Measurements from ENCODE around the gene TCAF1. TPM values are rescaled to one million over a fixed set of nuclear protein-coding genes. Genes with fewer than 3 reads are reported as not detected.
A peak's percentile ranks its signal among the peaks of the same experiment; 100 is the strongest.

The TCAF1 gene
- total RNA-seq, 2 experiments from 2014 or later: 8.6 to 9.0 TPM

DNA sequence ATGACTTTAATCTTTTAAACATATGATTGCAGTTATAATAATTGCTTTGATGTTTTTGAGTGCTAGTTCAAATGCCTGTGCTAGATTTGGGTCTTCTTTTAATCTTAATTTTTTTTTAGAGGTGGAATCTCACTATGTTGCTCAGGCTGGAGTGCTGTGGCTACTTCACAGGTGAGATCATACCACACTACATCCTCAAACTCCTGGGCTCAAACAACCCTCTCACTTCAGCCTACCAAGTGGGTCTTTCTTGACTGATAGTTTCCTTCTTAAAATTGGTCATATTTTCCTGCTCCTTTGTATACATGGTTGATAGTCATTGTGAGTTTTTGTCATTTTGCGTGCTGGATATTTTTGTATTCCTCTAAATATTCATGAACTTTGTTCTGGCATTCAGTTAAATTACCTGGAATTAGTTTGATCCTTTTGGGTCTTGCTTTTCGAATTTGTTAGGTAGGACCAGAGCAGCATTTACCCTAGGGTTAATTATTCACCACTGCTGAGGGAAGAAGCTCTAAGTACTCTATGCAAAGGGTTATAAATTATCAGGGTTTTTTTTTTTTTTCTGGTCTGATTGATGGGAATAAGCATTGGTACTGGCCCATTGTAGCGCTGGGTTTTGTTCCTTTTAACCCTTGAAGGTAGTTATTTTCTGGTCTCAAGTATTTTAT is 12.1 kb upstream of the TCAF1 start:
- Mint-ChIP-seq H3K4me1 (peaks cover 21% of the 10 kb centered on the region), H3K4me3 (no peak overlapping the region), H3K27ac (no peak overlapping the region)

DNA sequence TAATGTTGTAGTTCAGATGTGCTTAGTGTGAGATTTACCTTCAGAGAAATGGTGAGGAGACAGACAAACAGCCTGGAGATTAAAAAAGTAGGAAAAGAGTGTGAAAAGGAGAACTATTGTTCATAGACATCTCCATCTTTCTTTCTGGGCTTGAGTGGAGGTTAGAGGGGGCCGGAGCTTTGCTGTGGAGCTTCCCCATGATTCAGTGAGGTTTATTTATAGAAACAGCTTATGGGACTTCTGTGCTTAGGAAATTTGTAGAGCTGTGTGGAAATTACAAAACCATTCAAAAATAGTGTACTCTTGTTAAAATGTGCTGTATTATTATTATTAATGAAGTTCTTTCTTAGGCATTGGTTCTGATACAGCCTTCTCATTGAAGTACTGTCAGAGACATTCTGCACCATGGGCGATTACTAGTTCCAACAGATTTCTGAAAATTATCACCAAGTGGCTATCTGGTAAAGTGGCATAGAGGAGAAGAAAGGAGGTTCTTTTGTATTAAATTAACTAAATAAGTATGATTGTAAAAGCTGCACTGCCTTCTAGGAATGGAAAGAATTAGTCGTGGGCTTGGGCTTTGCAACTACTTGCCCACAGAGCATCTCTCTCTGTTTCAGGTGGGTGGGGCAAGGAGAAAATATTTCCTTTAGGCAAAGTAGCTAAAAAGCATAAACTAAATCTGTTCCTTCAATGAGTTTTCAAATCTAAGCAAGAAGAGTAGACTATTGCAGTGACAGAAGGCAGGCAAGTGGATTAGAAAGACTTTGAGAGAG is 8.7 kb upstream of the TCAF1 start:
- DNase-seq: no peak
- Mint-ChIP-seq H3K27me3 (peaks cover 16% of the 10 kb centered on the region), H3K9me3 (no peaks in the 10 kb centered on the region), H3K4me3 (no peak overlapping the region), H3K36me3 (no peaks in the 10 kb centered on the region), H3K4me1 (peaks cover 32% of the 10 kb centered on the region), H3K27ac (no peak overlapping the region)

More for the DNA sequence above, 12.1 kb upstream of the TCAF1 start:
- Mint-ChIP-seq H3K36me3 (no peaks in the 10 kb centered on the region), H3K9me3 (no peaks in the 10 kb centered on the region), H3K27me3 (peaks cover 27% of the 10 kb centered on the region)
- DNase-seq: no peak

DNA sequence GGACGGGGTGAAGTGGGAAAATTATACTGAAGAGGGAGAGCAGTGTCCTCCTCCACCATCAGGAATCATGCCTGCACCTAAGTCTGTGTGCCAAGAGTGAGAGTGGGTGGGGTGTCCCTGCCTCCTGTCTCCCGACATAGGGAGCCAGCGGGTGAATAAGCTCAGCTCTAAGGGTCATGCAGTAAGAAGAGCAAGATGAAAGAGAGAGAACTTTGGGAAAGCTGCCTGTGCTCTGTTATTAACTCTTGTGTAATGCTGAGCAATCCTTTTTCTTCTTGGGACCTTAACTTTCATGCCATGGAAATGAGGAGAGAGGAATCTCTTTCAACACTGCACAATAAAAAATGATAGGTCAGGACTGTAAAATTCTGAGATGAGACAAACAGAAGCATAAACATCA is 7.9 kb upstream of the TCAF1 start:
- DNase-seq: no peak
- H3K4me1 Mint-ChIP-seq: peaks cover 36% of the 10 kb centered on the region
- no peak overlapping the region for H3K27ac Mint-ChIP-seq
- H3K36me3 Mint-ChIP-seq: no peaks in the 10 kb centered on the region
- peaks cover 16% of the 10 kb centered on the region for H3K27me3 Mint-ChIP-seq
- no peak overlapping the region for H3K4me3 Mint-ChIP-seq
- no peaks in the 10 kb centered on the region for H3K9me3 Mint-ChIP-seq

DNA sequence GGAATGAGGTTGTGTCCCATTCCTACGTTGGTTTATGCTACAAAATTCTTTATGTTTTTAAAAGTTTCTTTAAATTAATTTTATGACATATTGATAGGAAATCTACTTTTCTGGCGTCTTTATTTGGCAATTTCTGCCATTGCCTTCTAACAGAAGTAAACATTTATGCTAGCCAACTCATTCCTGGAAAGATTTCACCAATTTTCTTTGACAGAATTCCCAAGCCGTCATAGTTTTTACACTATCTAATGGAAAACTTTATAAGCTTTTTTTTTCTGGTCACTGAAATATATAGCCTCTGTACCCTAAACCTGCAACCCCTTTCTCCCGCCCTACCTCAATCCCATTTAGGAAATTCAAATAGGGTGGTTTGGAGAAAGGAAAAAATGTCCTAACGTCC is 6.1 kb upstream of the TCAF1 start:
- Mint-ChIP-seq H3K4me3 (no peak overlapping the region), H3K4me1 (peaks cover 26% of the 10 kb centered on the region), H3K36me3 (no peaks in the 10 kb centered on the region), H3K9me3 (no peaks in the 10 kb centered on the region), H3K27me3 (peaks cover 10% of the 10 kb centered on the region), H3K27ac (no peak overlapping the region)
- no peak for DNase-seq

DNA sequence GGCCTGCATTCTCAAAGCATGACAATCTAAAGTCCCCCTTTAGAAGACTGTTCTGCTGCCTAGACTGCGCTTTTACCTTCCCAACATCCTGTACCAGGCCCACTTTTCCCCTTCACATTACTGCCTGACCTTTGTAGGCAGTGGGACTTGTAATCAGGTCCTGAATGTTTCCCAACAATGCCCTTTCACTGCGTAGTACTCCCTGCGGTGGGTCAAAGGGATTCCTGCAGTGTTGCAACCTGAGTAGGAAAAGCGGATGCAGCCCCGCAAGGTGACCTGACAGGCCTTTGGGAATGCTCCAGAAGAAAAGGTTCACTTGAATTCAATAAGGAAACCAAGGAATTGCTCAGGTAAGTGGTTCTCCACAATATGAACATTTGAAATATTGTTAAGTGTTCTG is 4.9 kb upstream of the TCAF1 start:
- no peaks in the 10 kb centered on the region for H3K9me3 Mint-ChIP-seq
- H3K36me3 Mint-ChIP-seq: no peaks in the 10 kb centered on the region
- no peak overlapping the region for H3K4me3 Mint-ChIP-seq
- H3K4me1 Mint-ChIP-seq: peaks cover 27% of the 10 kb centered on the region
- peaks cover 10% of the 10 kb centered on the region for H3K27me3 Mint-ChIP-seq
- peak overlapping the region; percentile 68 for H3K27ac Mint-ChIP-seq
- no peak for DNase-seq

DNA sequence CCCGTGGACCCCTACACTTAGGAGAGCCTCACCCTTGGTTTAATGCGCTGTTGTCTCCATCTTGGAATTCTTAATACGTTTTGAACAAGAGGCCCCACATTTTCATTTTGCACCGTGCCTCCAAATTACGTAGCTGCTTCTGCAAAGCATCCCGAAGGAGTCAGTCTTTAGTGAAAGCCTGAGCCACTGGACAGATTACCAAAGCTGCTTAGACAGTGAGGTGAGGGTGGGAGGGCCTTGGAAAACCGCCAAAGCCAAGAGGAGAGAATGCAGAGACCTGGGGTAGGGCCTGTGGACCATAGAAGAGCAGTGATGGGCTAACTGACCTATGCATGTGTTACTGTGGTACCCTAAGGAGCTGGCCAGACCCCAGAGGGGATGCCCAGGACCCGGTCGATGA is 4.2 kb upstream of the TCAF1 start:
- no peak for DNase-seq
- Mint-ChIP-seq H3K36me3 (no peaks in the 10 kb centered on the region), H3K4me1 (peaks cover 28% of the 10 kb centered on the region), H3K27me3 (peaks cover 10% of the 10 kb centered on the region), H3K27ac (no peak overlapping the region), H3K4me3 (no peak overlapping the region), H3K9me3 (no peaks in the 10 kb centered on the region)

DNA sequence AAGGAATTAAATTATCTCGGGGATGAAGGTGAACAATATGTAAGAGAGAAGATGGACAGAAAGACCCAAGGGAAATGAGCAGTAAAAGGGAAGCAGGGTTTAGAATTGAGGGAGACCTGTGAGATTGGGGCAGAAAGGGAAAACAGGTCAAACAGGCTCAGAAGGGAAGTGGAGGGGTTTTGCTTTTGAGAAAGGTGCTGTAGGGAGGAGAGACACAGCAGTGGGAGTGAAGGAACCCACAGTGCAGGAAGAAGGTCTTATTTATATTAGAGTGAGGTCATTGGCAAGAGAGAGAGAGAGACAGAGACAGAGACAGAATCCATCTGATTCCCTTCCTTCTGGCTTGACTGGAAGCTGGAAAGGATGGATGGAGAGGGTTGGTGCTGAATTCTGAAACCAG is 3.5 kb upstream of the TCAF1 start:
- Mint-ChIP-seq H3K4me3 (no peak overlapping the region), H3K27ac (no peak overlapping the region), H3K36me3 (no peaks in the 10 kb centered on the region), H3K4me1 (peaks cover 27% of the 10 kb centered on the region), H3K27me3 (peaks cover 10% of the 10 kb centered on the region), H3K9me3 (no peaks in the 10 kb centered on the region)
- DNase-seq: no peak

DNA sequence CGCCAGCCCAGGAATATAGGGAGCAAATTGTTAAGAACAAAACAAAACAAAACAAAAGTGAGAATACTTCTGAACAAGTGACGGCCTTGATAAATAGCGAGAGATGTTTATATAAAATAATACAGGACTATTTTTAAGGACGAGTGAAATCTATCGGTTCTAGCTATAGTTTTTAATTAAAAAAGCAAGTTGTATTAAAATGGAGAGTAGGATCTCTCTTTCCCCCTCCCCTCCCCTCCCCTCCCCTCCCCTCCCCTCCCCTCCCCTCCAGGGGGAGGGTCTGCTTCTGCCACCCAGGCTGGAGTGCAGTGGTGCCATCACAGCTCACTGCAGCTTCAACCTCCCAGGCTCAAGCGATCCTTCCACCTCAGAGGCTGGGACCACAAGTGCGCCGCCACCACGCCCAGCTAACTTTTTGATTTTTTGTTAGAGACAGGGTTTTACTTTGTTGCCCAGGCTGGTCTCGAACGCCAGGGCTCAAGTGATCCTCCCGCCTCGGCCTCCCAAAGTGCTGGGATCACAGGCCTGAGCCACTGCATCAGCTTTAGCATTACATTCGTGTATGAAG is 440 bp upstream of the TCAF1 start:
- DNase-seq: no peak
- Mint-ChIP-seq H3K27ac (peak overlapping the region; percentile 83), H3K9me3 (no peaks in the 10 kb centered on the region), H3K4me1 (peaks cover 31% of the 10 kb centered on the region), H3K36me3 (no peaks in the 10 kb centered on the region), H3K4me3 (peak overlapping the region; percentile 92), H3K27me3 (no peaks in the 10 kb centered on the region)

DNA sequence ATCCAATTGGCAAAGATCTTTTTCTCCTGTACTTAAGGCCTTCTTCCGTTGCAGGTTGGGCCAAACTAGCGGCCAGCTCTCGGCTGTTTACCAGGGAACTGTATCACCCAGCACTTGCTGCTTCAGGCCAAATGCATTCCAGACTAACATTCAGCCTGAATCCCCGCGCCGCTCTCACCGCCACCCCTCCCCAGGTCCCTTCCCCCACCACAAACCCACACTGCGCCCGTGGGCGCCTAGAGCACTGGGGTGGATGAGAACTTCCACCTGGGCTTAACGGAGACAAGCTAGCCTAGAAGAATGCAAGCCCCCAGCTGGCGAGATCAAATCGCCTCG is 676 bp downstream of the TCAF1 start:
- H3K4me3 Mint-ChIP-seq: peak overlapping the region; percentile 92
- H3K36me3 Mint-ChIP-seq: no peaks in the 10 kb centered on the region
- no peak for DNase-seq
- H3K27me3 Mint-ChIP-seq: no peaks in the 10 kb centered on the region
- no peaks in the 10 kb centered on the region for H3K9me3 Mint-ChIP-seq
- H3K4me1 Mint-ChIP-seq: peaks cover 23% of the 10 kb centered on the region
- peak overlapping the region; percentile 83 for H3K27ac Mint-ChIP-seq

DNA sequence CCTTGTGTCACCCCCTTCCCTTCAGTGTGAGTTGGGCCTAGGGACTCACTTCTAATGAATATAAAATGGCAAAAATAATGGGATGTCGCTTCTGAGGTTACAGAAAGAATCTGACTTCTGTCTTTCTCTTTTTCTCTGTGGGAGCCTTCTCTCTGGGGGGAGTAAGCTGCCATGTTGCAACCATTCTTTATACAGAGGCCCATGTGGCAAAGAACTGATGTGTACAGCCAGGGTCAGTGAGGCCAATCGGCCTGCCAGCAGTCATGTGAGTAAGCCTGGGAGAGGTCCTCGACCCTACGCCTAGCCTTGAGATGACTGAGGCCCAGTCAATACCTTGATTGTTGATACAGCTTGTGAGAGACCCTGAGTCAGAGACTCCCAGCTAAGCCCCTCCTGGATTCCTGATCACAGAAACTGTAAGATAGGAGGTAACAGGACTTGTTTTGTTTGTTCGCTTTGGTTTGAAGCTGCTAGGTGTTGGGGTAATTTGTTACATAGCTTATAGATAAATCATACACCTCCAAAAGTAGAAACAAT is 1.7 kb downstream of the TCAF1 start:
- H3K4me3 Mint-ChIP-seq: peak overlapping the region; percentile 92
- no peak overlapping the region for H3K27ac Mint-ChIP-seq
- H3K4me1 Mint-ChIP-seq: peaks cover 21% of the 10 kb centered on the region
- DNase-seq: no peak
- H3K9me3 Mint-ChIP-seq: no peaks in the 10 kb centered on the region
- no peaks in the 10 kb centered on the region for H3K27me3 Mint-ChIP-seq
- H3K36me3 Mint-ChIP-seq: no peaks in the 10 kb centered on the region

DNA sequence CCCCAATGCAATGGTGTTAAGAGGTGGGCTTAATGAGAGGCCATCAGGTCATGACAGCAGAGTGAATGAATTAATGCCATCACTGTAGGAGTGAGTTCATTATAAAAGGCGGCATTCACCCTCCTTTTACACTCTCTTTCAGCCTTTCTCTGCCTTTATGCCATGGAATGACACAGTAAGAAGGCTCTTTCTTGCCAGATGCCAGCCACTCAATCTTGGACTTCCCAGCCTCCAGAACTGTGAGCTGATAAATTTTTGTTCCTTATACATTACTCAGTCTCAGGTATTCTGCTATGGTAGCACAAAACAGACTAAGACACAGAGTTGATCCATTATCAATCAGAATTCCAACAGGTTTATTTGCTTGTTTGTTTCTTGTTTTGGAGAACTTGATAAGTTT is 3.2 kb downstream of the TCAF1 start:
- H3K27me3 Mint-ChIP-seq: no peaks in the 10 kb centered on the region
- H3K36me3 Mint-ChIP-seq: peaks cover 2% of the 10 kb centered on the region
- DNase-seq: no peak
- no peak overlapping the region for H3K4me3 Mint-ChIP-seq
- H3K9me3 Mint-ChIP-seq: no peaks in the 10 kb centered on the region
- H3K27ac Mint-ChIP-seq: no peak overlapping the region
- peaks cover 23% of the 10 kb centered on the region for H3K4me1 Mint-ChIP-seq

DNA sequence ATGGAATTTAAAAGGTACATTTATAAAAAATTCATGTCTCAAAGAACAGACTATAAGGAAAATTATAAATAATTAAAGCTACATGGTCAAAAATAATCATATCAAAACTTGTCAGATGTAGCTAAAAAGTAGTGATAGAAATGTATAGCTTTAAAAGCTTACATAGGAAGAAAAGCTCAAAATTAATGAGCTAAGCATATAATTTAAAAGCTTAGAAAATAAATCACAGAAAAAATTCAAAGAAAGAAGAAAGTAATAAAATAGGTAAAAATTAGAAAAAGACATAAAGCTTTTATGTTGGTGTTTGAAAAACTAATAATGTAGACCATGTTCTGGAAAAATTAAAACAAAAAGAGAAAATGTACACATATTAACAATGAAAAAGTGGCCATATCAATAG is 5.3 kb downstream of the TCAF1 start:
- Mint-ChIP-seq H3K4me3 (no peak overlapping the region), H3K9me3 (peaks cover 2% of the 10 kb centered on the region), H3K27ac (no peak overlapping the region), H3K27me3 (no peaks in the 10 kb centered on the region), H3K36me3 (peaks cover 9% of the 10 kb centered on the region), H3K4me1 (peaks cover 22% of the 10 kb centered on the region)
- DNase-seq: no peak

DNA sequence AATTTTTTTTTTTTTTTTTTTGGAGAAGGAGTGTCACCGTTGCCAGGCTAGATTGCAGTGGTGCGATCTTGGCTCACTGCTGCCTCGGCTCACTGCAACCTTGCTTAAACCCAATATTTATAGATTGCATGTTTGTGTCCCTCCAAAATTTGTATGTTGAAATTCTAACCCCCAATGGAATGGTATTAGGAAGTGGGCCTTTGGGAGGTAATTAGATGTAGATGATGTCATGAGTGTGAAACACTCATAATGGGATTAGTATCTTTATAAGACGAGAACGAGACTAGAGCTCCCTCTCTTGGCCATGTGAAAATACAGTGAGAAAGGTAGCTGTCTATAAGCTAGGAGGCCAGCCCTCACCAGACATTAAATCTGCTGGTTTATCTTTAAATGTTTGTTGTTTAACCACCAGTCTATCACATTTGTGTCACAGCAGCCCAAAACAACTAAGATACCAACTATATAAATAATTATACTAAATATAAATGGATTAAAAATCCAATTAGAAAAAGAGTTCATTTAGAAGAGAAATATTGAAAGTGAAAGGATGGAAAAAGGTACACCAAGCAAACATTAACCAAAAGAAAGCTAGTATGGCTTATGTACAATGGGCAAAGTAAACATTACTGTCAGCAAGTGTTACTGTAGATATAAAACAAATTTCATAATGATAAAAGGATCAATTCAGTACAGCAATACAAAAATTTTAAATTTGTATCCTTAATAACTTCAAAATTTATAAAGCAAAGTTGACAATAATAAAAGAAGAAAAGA is 9.3 kb downstream of the TCAF1 start:
- DNase-seq: no peak
- peaks cover 35% of the 10 kb centered on the region for H3K36me3 Mint-ChIP-seq
- H3K9me3 Mint-ChIP-seq: peaks cover 15% of the 10 kb centered on the region
- H3K4me1 Mint-ChIP-seq: peaks cover 3% of the 10 kb centered on the region
- H3K4me3 Mint-ChIP-seq: no peak overlapping the region
- no peak overlapping the region for H3K27ac Mint-ChIP-seq
- H3K27me3 Mint-ChIP-seq: peaks cover 23% of the 10 kb centered on the region

DNA sequence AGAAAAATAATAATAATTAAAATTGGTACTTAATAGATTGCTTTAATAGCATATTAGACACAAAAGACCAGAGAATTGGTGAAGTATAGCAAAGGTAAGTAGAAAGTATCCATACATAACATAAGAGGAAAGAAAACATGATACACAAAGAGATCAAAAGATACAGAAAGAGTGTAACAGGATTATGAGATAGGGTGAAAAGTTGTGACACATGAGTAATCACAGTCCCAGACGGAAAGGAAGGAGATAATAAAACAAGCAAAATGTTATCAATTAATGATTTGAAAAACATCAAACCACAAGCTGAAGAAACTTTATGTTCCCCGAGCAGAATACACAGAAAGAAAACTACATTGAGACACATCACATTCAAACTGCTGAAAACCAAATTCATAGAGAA is 10.5 kb downstream of the TCAF1 start:
- Mint-ChIP-seq H3K27me3 (peaks cover 34% of the 10 kb centered on the region), H3K27ac (no peak overlapping the region), H3K4me1 (peaks cover 3% of the 10 kb centered on the region), H3K4me3 (no peak overlapping the region), H3K9me3 (peaks cover 15% of the 10 kb centered on the region), H3K36me3 (peaks cover 35% of the 10 kb centered on the region)
- DNase-seq: no peak

DNA sequence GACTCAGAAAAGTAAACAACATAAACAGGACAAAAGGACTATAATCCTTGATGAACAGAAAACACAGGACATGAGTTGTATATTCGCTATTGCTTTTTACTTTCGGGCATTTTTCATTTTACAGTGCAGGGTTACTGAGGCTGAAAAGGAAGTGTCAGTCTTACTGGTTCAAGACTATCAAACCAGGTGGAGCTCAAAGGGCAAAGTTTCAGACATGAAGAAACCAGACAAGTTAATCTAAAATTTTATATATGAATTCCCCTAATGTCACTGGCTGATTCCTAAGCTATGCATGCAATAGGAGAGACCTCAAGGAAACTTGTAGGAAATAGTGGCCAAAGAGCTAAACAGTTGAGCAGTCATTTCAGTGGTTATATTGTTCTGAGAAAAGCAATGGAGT is 11.4 kb downstream of the TCAF1 start:
- H3K4me3 Mint-ChIP-seq: no peak overlapping the region
- DNase-seq: no peak
- peaks cover 15% of the 10 kb centered on the region for H3K9me3 Mint-ChIP-seq
- no peak overlapping the region for H3K27ac Mint-ChIP-seq
- H3K4me1 Mint-ChIP-seq: peaks cover 9% of the 10 kb centered on the region
- H3K36me3 Mint-ChIP-seq: peaks cover 35% of the 10 kb centered on the region
- H3K27me3 Mint-ChIP-seq: peaks cover 42% of the 10 kb centered on the region
